Bronchus fibroblast of lung (primary cell): ENCODE data around the gene KRT10. TPM values are rescaled to one million over a fixed set of nuclear protein-coding genes. Genes with fewer than 3 reads are reported as not detected.

Experiments
- total RNA-seq: library from RNA; depleted of rRNA; stranded (reverse); fragments of >200 nt; gene quantifications from 2 replicates; pipeline ENCODE4 v1.2.3, GENCODE V29; 2015

The KRT10 gene
- 18.7 and 22.6 TPM in 2 replicates for total RNA-seq

DNA sequence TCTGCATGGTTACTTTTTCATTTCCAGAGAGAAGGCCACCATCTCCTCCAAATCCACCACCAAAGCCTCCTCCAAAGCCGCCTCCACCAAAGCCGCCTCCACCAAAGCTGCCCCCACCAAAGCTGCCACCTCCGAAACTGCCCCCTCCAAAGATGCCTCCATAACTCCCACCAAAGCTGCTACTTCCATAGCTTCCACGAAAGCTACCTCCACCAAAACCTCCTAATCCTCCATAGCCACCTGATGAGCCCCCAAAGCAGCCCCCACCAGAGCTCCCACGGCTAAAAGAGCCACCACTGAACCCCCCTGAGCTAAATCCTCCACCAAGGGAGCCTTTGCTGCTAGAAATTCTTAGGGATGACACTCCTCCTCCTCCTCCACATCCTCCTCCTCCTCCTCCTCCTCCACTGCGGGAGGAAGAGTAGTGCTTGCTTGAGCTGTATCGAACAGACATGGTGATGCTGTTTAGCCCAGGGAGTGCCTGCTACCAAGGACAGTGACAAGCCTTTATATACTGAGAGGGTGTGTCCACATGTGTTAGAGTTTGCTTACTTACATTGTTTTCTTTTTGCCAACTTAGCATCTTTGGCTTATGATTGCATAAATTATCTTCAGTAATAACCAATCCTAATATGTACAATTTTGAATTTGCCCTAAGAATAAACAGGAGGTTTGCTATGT is at the start of gene KRT10:
Gene KRT10, minus strand, starts transcription at position 483 of the 681 bp plus-strand sequence. Its CDS starts 29 bp downstream, at position 454.

DNA sequence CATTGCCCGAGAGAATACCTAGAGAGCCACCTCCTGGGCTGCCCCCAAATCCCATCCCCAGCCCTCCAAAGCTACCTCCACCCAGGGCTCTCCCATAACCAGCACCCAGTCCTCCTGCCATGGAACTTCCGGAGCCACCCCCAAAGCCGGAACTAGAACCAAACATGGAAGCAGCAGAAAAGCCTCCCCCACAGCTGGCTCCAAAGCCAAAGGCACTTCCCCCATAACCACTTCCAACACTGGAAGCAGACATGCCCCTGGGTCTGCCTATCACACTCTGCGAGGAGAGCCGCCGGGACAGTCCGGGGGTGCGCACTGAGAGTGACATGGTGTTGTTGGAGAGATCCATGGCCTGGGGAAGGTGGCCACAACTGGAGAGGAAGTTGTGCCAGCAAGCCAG is 44.4 kb upstream of the KRT10 start, which contains the start of gene KRT12:
Gene KRT12, minus strand, starts transcription at position 386 of the 400 bp plus-strand sequence. Its CDS starts 37 bp downstream, at position 349.

DNA sequence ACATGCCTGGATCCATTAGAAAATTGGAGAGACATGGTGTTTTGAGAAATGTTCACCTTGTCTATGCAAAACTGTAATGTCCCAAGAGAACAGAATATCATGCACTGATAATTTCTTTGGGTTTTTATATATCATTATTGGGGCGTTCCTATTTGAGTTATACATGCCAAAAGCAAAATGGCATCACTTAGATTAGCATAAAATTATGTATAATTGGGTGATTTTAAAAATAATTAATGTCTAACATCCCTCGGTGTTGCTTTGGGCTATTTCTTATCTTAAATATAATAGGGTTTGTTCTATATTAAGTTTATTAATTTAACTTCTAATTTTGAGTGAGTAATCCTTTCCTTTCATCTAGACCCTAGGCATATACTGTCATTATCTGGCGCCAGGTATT is 22.6 kb downstream of the KRT10 start, which contains the start of gene KRT28:
Gene KRT28, minus strand, starts transcription at position 101 of the 400 bp plus-strand sequence. Its CDS starts 66 bp downstream, at position 35.

DNA sequence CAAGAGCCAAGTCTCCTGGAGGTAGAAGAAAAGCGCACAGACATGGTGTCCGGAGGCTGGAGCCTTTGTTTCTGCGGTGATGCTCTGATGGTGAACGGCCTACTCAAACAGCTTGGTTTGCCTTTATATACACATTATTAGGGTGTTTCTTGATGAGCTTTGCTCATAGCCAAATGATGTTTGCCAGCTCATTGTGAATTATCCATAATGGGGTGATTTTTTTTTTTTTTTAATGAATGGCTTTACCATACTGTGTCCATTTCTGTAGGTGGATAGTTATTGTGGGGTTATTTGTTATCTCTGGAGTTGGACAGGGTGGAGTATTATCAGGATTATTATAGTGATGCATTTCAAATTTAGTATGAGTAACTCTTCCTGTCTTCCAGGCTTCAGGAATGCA is 40.0 kb downstream of the KRT10 start, which contains the start of gene KRT27:
Gene KRT27, minus strand, starts transcription at position 101 of the 400 bp plus-strand sequence. Its CDS starts 57 bp downstream, at position 44.

DNA sequence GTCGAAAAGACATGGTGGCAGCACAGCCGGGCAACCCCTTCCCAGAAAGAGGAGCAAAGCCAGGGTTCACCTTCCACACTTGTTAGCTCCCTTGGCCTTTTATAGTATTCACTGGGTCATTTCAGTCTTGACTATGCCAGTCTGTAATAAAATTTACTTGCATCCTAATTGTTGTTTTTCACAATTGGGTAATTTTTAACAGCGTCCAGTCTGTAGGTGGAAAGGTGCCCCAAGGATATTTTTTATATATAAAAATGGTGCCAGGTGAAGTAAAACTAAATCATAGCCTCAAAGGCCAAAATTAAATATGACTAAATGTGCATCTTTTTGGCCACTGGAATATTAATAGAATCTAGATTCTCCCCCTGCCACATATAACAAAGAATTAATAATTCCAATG is 50.3 kb downstream of the KRT10 start, which contains the start of gene KRT26:
Gene KRT26, minus strand, starts transcription at position 101 of the 400 bp plus-strand sequence. Its CDS starts 88 bp downstream, at position 13.

Other genes starting within 250 kb of the KRT10 start
- gene SMARCE1, start 174.8 kb downstream of the KRT10 start, total RNA-seq, result 68.8 and 74.8 TPM in 2 replicates
- not detected in 2 replicates for gene KRT222, start 157.4 kb downstream of the KRT10 start, total RNA-seq
- not detected in 2 replicates for gene KRT24, start 118.9 kb downstream of the KRT10 start, total RNA-seq
- gene KRT25, start 67.3 kb downstream of the KRT10 start, total RNA-seq, result not detected in 2 replicates
- not detected in 2 replicates for gene KRT26, start 50.4 kb downstream of the KRT10 start, total RNA-seq
- not detected in 2 replicates for gene KRT27, start 40.1 kb downstream of the KRT10 start, total RNA-seq
- gene KRT28, start 22.7 kb downstream of the KRT10 start, total RNA-seq, result not detected in 2 replicates
- not detected in 2 replicates for gene KRT12, start 44.6 kb upstream of the KRT10 start, total RNA-seq
- not detected in 2 replicates for gene KRT20, start 62.6 kb upstream of the KRT10 start, total RNA-seq
- under 0.01 TPM in 1 of 2 replicates, not detected in the other for gene KRT23, start 115.0 kb upstream of the KRT10 start, total RNA-seq
- not detected in 2 replicates for gene KRT39, start 144.3 kb upstream of the KRT10 start, total RNA-seq
- not detected in 2 replicates for gene KRT40, start 161.7 kb upstream of the KRT10 start, total RNA-seq
- gene KRTAP3-3, start 171.6 kb upstream of the KRT10 start, total RNA-seq, result not detected in 2 replicates
- not detected in 2 replicates for gene KRTAP3-2, start 177.3 kb upstream of the KRT10 start, total RNA-seq
- gene KRTAP3-1, start 186.5 kb upstream of the KRT10 start, total RNA-seq, result not detected in 2 replicates
- 0.50 and 0.59 TPM in 2 replicates for gene KRTAP1-5, start 204.6 kb upstream of the KRT10 start, total RNA-seq
- gene KRTAP1-4, start 207.6 kb upstream of the KRT10 start, total RNA-seq, result not detected in 2 replicates
- not detected in 2 replicates for gene KRTAP1-3, start 212.3 kb upstream of the KRT10 start, total RNA-seq
- not detected in 2 replicates for gene KRTAP1-1, start 218.8 kb upstream of the KRT10 start, total RNA-seq
- gene KRTAP2-1, start 224.7 kb upstream of the KRT10 start, total RNA-seq, result not detected in 2 replicates
- gene KRTAP2-2, start 232.6 kb upstream of the KRT10 start, total RNA-seq, result not detected in 2 replicates
- gene KRTAP2-3, start 237.5 kb upstream of the KRT10 start, total RNA-seq, result not detected in 2 replicates
- not detected in 2 replicates for gene KRTAP2-4, start 243.3 kb upstream of the KRT10 start, total RNA-seq